ENCODE measurements around the gene UQCRQ. TPM values are rescaled to one million over a fixed set of nuclear protein-coding genes. Genes with fewer than 3 reads are reported as not detected.
A peak's percentile ranks its signal among the peaks of the same experiment; 100 is the strongest.

The UQCRQ gene
- total RNA-seq, 1 donor = 52.3 TPM

DNA sequence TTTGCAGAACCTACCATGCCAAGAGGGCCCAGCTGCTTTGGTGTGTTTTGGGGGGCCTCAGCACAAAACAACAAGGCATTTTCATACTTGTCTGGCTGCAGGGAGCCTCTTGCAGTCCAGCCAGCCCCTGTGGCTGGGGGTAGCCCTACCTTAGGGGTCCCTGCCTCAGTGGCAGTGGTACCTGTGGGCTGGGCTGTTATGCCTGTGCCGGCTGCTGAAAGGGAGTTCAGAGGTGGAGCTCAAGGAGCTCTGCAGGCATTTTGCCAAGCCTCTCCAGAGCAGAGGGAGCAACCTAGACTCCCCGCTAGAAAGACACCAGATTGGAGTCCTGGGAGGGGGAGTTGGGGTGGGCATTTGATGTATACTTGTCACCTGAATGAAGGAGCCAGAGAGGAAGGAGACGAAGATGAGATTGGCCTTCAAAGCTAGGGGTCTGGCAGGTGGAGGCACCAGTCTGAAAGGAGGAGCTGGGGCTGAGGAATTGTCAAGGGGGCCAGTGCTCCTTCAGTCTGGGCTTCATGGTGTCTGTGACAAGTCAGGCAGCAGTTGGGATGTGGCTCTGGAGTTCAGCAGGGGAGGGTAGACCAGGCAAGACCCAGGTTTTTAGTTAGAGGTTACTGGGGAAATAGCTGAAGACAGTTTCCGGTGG is 37.5 kb upstream of the UQCRQ start:
- H3K9me3 ChIP-seq (ENCODE audit: low read depth, low read length) = no peaks in the 10 kb centered on the region
- H3K27me3 ChIP-seq (ENCODE audit: insufficient read depth, low read length) = peaks cover 62% of the 10 kb centered on the region
- peaks cover 19% of the 10 kb centered on the region for H3K4me1 ChIP-seq (ENCODE audit: insufficient read depth, low read length)
- no peak overlapping the region for H3K4me3 ChIP-seq (ENCODE audit: low read length)

DNA sequence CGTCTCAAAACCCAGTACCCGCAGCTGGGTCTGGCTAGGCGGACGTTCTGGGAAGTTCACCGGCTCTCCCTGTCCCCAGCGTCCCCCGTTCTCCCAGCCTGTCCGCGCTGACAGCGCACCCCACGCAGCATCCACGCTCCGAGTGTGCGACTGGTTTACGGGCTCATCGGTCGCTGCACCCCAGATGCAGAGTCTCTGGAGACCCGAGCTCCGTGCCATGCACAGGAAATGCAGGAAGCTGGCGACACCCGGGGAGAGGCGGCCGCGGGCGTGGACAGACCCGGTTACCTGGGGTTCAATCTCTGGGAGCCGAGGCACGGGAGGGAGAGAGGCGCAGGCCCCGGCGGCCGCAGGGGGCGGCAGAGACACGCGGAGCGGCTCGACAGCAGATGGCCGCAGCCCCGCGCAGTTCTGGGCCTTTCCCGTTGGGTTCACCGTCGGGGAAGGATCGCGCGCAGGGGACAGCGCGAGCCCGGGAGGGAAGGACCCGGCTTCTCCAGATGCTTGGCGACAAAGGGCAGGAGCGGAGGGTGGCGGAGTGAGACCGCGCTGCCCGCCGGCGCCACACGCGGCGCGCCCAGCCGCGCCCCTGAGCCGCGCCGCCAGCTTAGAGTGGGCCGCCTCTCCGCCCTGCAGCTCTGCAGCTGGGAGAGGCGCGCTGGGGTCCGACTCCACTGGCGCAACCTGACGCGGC is 36.6 kb upstream of the UQCRQ start:
- Histone ChIP-seq H3K4me1 (ENCODE audit: insufficient read depth, low read length) (peaks cover 19% of the 10 kb centered on the region), H3K9me3 (ENCODE audit: low read depth, low read length) (no peaks in the 10 kb centered on the region), H3K4me3 (ENCODE audit: low read length) (peak overlapping the region; percentile 54), H3K27me3 (ENCODE audit: insufficient read depth, low read length) (peaks cover 52% of the 10 kb centered on the region)

DNA sequence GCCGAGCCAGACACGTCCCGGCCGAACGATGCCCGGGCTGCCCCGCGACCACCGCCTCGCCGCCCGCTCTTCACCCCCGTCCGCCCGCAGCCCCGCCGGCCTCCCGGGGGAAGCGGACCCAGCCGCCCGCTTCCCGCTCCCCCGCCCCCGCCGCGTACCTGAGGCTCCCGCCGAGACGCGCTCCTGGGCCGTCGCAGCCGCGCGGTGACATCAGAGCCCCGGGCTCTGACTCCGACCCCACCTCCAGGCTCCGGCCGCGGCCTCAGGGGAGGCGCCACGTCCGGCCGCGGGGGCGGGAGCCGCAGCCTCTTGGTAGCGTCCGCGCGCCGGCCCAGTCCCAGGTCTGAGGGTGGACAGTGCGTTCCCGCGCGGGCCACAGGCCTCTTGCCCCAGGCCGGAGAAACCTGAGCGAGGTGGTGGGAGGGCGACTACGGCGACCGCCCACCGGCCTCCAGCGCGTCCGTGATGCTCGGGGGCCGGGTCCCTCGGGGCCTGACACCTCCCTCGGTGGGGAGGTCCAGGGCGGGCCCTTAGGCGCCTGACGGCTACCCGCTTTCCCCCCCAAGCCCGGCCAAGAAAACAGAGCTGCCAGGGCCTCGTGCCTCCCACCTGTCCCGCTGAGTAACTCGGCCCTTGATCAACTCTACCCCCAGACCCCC is 35.9 kb upstream of the UQCRQ start, which contains the start of gene SHROOM1:
SHROOM1 (minus strand) TSS at position 212 of the 659 bp plus-strand sequence. CDS start 4,507 bp downstream, outside the sequence.
- peaks cover 48% of the 10 kb centered on the region for H3K27me3 ChIP-seq (ENCODE audit: insufficient read depth, low read length)
- H3K9me3 ChIP-seq (ENCODE audit: low read depth, low read length) = no peaks in the 10 kb centered on the region
- H3K4me3 ChIP-seq (ENCODE audit: low read length) = peak within 1 kb of the TSS; percentile 54
- H3K4me1 ChIP-seq (ENCODE audit: insufficient read depth, low read length) = peaks cover 15% of the 10 kb centered on the region

DNA sequence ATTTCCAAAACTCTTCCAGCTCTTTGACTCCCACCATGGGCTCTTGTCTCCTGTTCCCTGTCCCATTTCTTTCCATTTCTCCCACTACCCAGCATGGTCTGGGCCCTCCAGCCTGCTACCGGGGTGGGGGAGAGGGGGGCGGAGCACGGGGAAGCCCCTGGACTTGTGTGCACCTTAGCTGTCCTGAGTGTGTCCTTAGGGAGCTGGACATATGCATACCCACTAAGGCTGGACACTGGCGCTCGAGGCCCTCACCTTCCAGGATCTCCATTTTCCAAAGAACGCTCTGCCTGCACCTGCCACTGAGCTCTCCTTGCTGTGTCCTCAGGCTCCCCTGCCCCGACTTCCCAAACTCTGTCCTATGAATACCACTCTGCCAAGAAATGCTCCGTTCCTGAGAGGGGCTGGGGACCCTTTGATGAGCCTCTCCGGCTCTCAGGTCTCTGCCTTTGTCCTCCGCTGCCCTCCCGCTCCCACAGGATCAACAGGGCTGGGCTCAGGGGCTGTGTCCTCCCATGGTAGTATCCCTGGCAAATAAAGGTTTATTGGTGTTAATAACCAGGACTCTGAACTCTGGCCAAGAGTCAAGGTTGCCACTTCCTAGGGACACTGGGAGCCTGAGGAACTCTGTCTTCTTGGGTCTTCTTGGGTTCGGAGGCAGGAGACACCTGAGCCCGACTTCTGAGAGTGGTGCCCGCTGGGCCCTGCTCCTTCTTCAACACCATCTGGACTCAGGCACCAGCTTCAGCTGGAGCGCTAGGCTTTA is 35.2 kb upstream of the UQCRQ start:
- H3K27me3 ChIP-seq (ENCODE audit: insufficient read depth, low read length) = peaks cover 43% of the 10 kb centered on the region
- H3K4me3 ChIP-seq (ENCODE audit: low read length) = no peak overlapping the region
- peaks cover 15% of the 10 kb centered on the region for H3K4me1 ChIP-seq (ENCODE audit: insufficient read depth, low read length)
- H3K9me3 ChIP-seq (ENCODE audit: low read depth, low read length) = no peaks in the 10 kb centered on the region

DNA sequence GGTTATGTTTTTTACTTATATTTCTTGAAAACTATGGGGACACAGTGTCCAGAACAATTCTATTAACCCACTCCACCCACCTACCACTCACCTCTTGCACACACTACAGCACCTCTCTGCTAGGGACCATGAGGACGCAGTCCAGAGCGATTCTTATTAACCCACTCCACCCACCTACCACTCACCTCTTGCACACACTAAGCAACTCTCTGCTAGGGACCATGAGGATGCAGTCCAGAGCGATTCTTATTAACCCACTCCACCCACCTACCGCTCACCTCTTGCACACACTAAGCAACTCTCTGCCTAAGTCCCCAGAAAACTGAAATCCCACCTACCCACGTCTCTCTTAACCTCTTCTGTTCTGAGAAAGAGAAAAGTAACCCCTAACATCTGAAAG is 33.8 kb upstream of the UQCRQ start:
- Histone ChIP-seq H3K4me3 (ENCODE audit: low read length) (no peak overlapping the region), H3K4me1 (ENCODE audit: insufficient read depth, low read length) (peaks cover 26% of the 10 kb centered on the region), H3K9me3 (ENCODE audit: low read depth, low read length) (no peaks in the 10 kb centered on the region), H3K27me3 (ENCODE audit: insufficient read depth, low read length) (peaks cover 30% of the 10 kb centered on the region)

DNA sequence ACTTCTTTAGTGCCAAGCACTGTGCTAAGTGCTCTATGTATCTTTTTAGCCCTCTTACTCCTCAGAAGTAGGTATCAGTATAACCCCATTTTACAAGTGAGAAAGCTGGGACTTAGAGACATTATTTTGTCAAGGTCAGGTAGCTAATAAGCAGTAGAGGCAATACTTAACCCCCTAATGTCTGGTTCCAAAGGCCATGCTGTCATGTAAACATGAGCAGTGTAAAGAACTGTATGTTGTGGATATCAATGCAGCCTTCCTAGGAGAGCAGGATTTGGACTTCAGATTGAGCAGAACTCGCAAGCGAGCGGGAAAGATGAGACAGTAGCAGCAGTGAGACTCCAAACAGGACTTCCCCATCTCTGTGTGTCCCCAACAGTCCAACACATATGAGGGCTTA is 32.4 kb upstream of the UQCRQ start:
- Histone ChIP-seq H3K27me3 (ENCODE audit: insufficient read depth, low read length) (peaks cover 17% of the 10 kb centered on the region), H3K4me3 (ENCODE audit: low read length) (no peak overlapping the region), H3K9me3 (ENCODE audit: low read depth, low read length) (no peaks in the 10 kb centered on the region), H3K4me1 (ENCODE audit: insufficient read depth, low read length) (peaks cover 39% of the 10 kb centered on the region)

DNA sequence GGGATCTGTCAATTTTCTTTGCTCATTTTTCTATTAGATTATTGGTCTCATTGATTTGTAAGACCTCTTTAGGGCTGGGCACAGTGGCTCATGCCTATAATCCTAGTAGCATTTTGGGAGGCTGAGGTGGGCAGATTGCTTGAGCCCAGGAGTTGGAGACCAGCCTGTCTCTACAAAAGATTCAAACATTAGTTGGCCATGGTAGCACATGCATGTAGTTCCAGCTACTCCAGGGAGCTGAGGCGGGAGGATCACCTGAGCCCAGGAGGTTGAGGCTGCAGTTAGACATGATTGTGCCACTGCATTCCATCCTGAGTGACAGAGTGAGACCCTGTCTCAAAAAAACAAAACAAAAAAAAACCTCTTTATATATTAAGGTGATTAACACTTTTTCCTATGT is 29.6 kb upstream of the UQCRQ start:
- Histone ChIP-seq H3K4me3 (ENCODE audit: low read length) (no peak overlapping the region), H3K27me3 (ENCODE audit: insufficient read depth, low read length) (no peaks in the 10 kb centered on the region), H3K4me1 (ENCODE audit: insufficient read depth, low read length) (peaks cover 53% of the 10 kb centered on the region), H3K9me3 (ENCODE audit: low read depth, low read length) (no peaks in the 10 kb centered on the region)

DNA sequence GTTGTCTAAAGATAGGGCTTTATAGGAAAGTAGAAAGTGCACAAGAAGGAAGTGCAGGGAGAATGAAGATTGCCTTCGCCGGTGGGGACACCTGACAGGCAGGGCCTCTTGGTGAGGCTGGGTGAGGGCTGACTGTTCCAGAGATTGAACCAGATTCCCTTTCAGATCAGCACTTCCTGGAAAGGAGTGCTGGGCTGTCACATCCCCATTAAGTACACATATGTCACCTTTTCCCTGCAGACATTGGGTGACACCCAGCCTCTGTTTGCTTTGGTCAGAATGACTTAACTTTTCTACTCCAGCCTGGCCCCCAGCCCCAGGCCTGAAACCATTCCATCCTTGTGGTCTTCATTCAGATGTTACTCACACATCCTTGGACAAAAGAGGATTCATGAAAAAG is 28.6 kb upstream of the UQCRQ start:
- no peak overlapping the region for H3K4me3 ChIP-seq (ENCODE audit: low read length)
- H3K4me1 ChIP-seq (ENCODE audit: insufficient read depth, low read length) = peaks cover 55% of the 10 kb centered on the region
- no peaks in the 10 kb centered on the region for H3K27me3 ChIP-seq (ENCODE audit: insufficient read depth, low read length)
- no peaks in the 10 kb centered on the region for H3K9me3 ChIP-seq (ENCODE audit: low read depth, low read length)

DNA sequence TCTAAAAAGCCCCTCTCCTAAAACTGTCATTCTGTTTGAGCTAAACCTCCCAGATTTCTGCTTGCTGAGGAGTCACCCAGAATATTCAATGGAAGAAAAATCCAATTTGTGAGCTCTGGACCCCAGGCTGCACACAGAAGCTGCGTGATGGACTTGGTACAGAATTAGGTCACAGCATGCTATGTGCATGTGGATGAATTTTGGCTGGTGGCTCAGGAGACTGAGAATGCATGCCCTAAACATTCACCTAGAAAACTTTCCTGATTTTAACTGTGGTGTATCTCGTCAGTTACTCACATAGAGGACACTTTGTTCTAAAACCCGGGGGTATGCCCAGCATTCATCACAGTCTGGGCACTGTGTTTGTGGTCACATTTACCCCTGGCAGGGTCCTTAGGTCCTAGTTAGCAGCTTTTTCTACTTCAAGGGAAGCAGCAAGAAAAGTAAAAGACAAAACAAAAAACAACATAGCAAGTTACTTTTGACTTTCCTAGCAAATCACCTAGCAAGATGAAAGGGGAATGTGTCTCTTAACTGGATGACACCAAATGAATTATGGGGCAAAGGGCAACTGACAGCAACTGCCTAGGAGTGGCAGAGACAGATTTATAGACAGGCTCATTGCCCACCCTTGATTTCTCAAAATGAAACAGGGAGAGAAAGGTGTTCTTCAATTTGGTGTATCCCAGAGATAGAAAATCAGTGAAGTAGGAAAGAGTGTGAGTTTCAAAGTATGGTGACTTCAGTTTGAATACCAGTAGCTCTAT is 27.7 kb upstream of the UQCRQ start:
- H3K4me3 ChIP-seq (ENCODE audit: low read length) = no peak overlapping the region
- H3K4me1 ChIP-seq (ENCODE audit: insufficient read depth, low read length) = peaks cover 55% of the 10 kb centered on the region
- no peaks in the 10 kb centered on the region for H3K27me3 ChIP-seq (ENCODE audit: insufficient read depth, low read length)
- H3K9me3 ChIP-seq (ENCODE audit: low read depth, low read length) = no peaks in the 10 kb centered on the region

DNA sequence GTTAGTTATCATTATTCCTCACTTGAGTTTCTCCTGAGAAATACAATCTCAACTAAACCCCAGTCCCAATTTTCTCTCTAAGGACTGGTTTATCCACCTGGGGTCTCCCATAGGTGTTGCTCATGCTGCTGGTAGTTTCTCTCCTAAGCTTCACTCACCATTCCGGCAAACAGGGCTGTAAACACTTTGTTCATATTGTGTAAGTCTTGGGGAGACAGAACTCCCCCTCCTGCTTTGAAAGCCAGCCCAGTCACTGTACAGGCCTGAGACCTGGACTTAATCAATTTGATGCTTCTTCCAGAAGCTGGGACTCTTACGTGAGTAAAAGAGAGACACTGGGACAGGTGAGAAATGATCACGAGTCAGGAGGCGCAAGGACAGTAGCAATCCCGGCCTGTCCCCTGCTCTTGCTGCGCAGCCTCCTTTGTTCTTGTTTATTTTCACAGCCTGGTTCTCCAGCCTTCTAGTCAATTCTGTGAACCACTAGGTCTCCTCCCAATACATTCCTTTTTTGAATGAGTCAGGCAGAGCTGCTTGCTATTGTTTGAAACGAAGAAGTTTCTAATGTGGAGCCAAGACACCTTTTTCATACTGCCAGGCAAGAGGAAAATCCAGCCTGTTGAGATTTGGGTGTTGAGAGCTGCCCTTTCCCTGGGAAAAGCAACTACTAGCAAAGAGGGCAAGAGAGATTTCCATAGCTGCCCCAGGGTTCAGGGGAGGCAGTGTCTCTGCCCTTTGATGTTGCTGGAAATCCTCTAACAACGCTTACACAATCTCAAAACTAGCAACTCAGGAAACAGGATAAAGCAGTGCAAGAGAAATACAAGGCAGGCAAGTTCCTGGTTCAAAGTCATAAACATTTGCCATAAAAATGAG is 26.8 kb upstream of the UQCRQ start:
- no peaks in the 10 kb centered on the region for H3K9me3 ChIP-seq (ENCODE audit: low read depth, low read length)
- peaks cover 55% of the 10 kb centered on the region for H3K4me1 ChIP-seq (ENCODE audit: insufficient read depth, low read length)
- no peak overlapping the region for H3K4me3 ChIP-seq (ENCODE audit: low read length)
- no peaks in the 10 kb centered on the region for H3K27me3 ChIP-seq (ENCODE audit: insufficient read depth, low read length)

DNA sequence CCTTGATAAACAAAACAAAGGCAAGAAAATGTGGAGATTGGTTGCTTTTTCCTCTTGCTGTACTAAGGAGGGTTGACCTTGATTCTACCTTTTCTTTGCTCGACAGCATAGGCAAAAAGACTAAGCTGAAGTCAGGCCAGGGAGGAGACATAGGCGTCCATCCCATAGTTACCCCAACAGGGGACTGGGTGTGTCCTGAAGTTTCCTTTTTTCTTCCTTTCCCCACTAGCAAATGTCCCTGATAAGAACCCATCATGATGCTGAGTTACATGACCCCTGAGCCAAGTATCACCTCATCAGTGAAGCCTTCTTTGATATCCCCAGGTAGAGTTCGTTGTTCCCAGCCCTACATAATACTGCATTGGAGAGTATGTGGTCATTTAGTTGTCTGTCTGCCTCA is 26.1 kb upstream of the UQCRQ start:
- Histone ChIP-seq H3K4me3 (ENCODE audit: low read length) (no peak overlapping the region), H3K27me3 (ENCODE audit: insufficient read depth, low read length) (no peaks in the 10 kb centered on the region), H3K4me1 (ENCODE audit: insufficient read depth, low read length) (peaks cover 55% of the 10 kb centered on the region), H3K9me3 (ENCODE audit: low read depth, low read length) (no peaks in the 10 kb centered on the region)

DNA sequence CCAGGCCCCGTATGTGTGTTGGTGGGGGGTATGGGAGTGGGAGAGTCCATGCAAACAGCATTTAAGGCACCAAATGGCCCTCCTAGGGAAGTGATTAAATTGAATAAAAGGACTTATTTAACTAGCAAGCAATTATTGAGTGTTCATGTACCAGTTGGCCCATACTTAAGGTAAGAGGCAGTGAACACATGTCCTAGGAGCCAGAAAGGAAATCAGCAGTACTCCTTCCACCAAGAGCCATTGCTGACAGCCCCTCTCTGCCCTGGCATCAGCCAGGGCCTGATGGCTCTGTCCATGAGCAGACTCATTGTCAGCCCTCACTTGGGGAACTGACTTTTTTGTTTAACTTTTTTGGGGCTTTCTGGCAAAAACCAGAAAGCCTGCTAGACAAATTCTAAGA is 25.5 kb upstream of the UQCRQ start:
- H3K9me3 ChIP-seq (ENCODE audit: low read depth, low read length) = no peaks in the 10 kb centered on the region
- no peaks in the 10 kb centered on the region for H3K27me3 ChIP-seq (ENCODE audit: insufficient read depth, low read length)
- H3K4me3 ChIP-seq (ENCODE audit: low read length) = no peak overlapping the region
- H3K4me1 ChIP-seq (ENCODE audit: insufficient read depth, low read length) = peaks cover 55% of the 10 kb centered on the region

DNA sequence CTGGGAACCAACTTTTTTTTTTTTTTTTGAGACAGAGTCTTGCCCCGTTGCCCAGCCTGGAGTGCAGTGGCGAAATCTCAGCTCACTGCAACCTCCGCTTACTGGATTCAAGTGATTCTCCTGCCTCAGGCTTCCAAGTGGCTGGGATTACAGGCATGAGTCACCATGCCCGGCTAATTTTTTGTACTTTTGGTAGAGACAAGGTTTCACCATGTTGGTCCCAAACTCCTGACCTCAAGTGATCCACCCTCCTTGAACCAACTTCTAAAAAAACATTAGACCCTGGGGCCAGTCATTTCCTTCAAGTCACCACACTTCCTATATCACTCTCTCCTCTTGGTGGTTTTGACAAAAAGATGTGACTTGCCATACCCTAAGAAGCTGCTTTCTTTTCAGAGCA is 25.1 kb upstream of the UQCRQ start:
- peaks cover 55% of the 10 kb centered on the region for H3K4me1 ChIP-seq (ENCODE audit: insufficient read depth, low read length)
- H3K27me3 ChIP-seq (ENCODE audit: insufficient read depth, low read length) = no peaks in the 10 kb centered on the region
- no peak overlapping the region for H3K4me3 ChIP-seq (ENCODE audit: low read length)
- no peaks in the 10 kb centered on the region for H3K9me3 ChIP-seq (ENCODE audit: low read depth, low read length)

DNA sequence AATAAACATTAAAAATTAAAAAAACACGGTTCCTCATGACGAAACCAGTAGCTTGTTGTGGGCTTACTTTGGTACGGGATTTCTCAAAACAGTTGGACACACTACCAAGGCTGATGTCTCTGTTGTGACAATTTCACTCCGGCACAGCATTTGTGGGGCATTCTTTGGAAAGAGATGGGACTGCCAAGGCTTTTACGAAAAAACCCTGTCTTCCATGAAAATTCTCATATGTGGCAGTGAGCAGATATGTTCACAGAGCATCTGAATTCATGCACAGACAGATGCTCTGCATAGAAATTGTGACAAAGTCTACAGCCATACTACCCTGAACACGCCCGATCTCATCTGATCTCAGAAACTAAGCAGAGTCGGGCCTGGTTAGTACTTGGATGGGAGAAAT is 18.2 kb upstream of the UQCRQ start:
- Histone ChIP-seq H3K4me1 (ENCODE audit: insufficient read depth, low read length) (no peaks in the 10 kb centered on the region), H3K27me3 (ENCODE audit: insufficient read depth, low read length) (no peaks in the 10 kb centered on the region), H3K4me3 (ENCODE audit: low read length) (no peak overlapping the region), H3K9me3 (ENCODE audit: low read depth, low read length) (no peaks in the 10 kb centered on the region)

Measured in mononuclear cell (primary cell).